ENCODE measurements around the gene ARF3.

Gene ARF3

GRCh38 chr12:48954841-48955501 lies 2.3 kb downstream of the ARF3 start:
- no peaks in the 10 kb centered on the region for H3K27me3 ChIP-seq (ENCODE audit: insufficient read depth, low read length, poor library complexity, severe bottlenecking)
- H3K4me1 ChIP-seq (ENCODE audit: insufficient read depth, low read length, poor library complexity, severe bottlenecking) = peaks cover 38% of the 10 kb centered on the region
- no peaks in the 10 kb centered on the region for H3F3A ChIP-seq (ENCODE audit: low read depth)
- peaks cover 44% of the 10 kb centered on the region for H4K20me1 ChIP-seq (ENCODE audit: insufficient read depth, low read length, poor library complexity, severe bottlenecking)
- H3K9me2 ChIP-seq (replicated peaks; ENCODE audit: low read depth, low read length) = no peaks in the 10 kb centered on the region
- peak overlapping the region; percentile 93 for H3K9ac ChIP-seq (ENCODE audit: low read depth, low read length, poor library complexity, severe bottlenecking)
- no peaks in the 10 kb centered on the region for H3K36me3 ChIP-seq (ENCODE audit: insufficient read depth, low read length)
- H3K4me2 ChIP-seq (ENCODE audit: low read depth, low read length, poor library complexity, severe bottlenecking) = peak overlapping the region; percentile 91
- H3K79me2 ChIP-seq (ENCODE audit: insufficient read depth, low read length) = peaks cover 67% of the 10 kb centered on the region
- TF ChIP-seq CTCF (conservative IDR thresholded peaks at IDR 0.05; ENCODE audit: low read length) (no peak), EZH2phosphoT487 (IDR thresholded peaks at IDR 0.05; ENCODE audit: borderline replicate concordance) (no peak)
- no peak overlapping the region for H2AFZ ChIP-seq (ENCODE audit: low read length)
- no peaks in the 10 kb centered on the region for H3K9me3 ChIP-seq (ENCODE audit: insufficient read depth, low read depth, low read length)
- peak overlapping the region; percentile 93 for H3K4me3 ChIP-seq (ENCODE audit: low read length, poor library complexity, severe bottlenecking)

GRCh38 chr12:48954061-48954460 lies 3.2 kb downstream of the ARF3 start:
- Histone ChIP-seq H3F3A (ENCODE audit: low read depth) (no peaks in the 10 kb centered on the region), H2AFZ (ENCODE audit: low read length) (no peak overlapping the region), H3K4me1 (ENCODE audit: insufficient read depth, low read length, poor library complexity, severe bottlenecking) (peaks cover 38% of the 10 kb centered on the region), H3K9ac (ENCODE audit: low read depth, low read length, poor library complexity, severe bottlenecking) (peak overlapping the region; percentile 93), H3K36me3 (ENCODE audit: insufficient read depth, low read length) (no peaks in the 10 kb centered on the region), H3K4me3 (ENCODE audit: low read length, poor library complexity, severe bottlenecking) (peak overlapping the region; percentile 93), H3K9me2 (replicated peaks; ENCODE audit: low read depth, low read length) (no peaks in the 10 kb centered on the region), H3K9me3 (ENCODE audit: insufficient read depth, low read depth, low read length) (no peaks in the 10 kb centered on the region), H3K27me3 (ENCODE audit: insufficient read depth, low read length, poor library complexity, severe bottlenecking) (no peaks in the 10 kb centered on the region), H4K20me1 (ENCODE audit: insufficient read depth, low read length, poor library complexity, severe bottlenecking) (peaks cover 48% of the 10 kb centered on the region), H3K4me2 (ENCODE audit: low read depth, low read length, poor library complexity, severe bottlenecking) (peak overlapping the region; percentile 91), H3K79me2 (ENCODE audit: insufficient read depth, low read length) (peaks cover 75% of the 10 kb centered on the region)
- TF ChIP-seq CTCF (conservative IDR thresholded peaks at IDR 0.05; ENCODE audit: low read length) (no peak), EZH2phosphoT487 (IDR thresholded peaks at IDR 0.05; ENCODE audit: borderline replicate concordance) (no peak)

- Histone ChIP-seq H3K4me2 (ENCODE audit: low read depth, low read length, poor library complexity, severe bottlenecking) (peak overlapping the region; percentile 91), H3K9ac (ENCODE audit: low read depth, low read length, poor library complexity, severe bottlenecking) (no peak overlapping the region), H3K9me2 (replicated peaks; ENCODE audit: low read depth, low read length) (no peaks in the 10 kb centered on the region), H3K4me1 (ENCODE audit: insufficient read depth, low read length, poor library complexity, severe bottlenecking) (peaks cover 38% of the 10 kb centered on the region), H3K9me3 (ENCODE audit: insufficient read depth, low read depth, low read length) (no peaks in the 10 kb centered on the region), H2AFZ (ENCODE audit: low read length) (no peak overlapping the region), H3K4me3 (ENCODE audit: low read length, poor library complexity, severe bottlenecking) (no peak overlapping the region), H3F3A (ENCODE audit: low read depth) (no peaks in the 10 kb centered on the region), H3K36me3 (ENCODE audit: insufficient read depth, low read length) (no peaks in the 10 kb centered on the region), H4K20me1 (ENCODE audit: insufficient read depth, low read length, poor library complexity, severe bottlenecking) (peaks cover 48% of the 10 kb centered on the region), H3K27me3 (ENCODE audit: insufficient read depth, low read length, poor library complexity, severe bottlenecking) (no peaks in the 10 kb centered on the region), H3K79me2 (ENCODE audit: insufficient read depth, low read length) (peaks cover 88% of the 10 kb centered on the region)
- TF ChIP-seq EZH2phosphoT487 (IDR thresholded peaks at IDR 0.05; ENCODE audit: borderline replicate concordance) = no peak
- no peak for TF ChIP-seq CTCF (conservative IDR thresholded peaks at IDR 0.05; ENCODE audit: low read length)
Measured at GRCh38 chr12:48952691-48953090, 4.6 kb downstream of the ARF3 start.
